Endometrial microvascular endothelial cells (primary cell): ENCODE data around the gene GAL3ST1. TPM values are rescaled to one million over a fixed set of nuclear protein-coding genes. Genes with fewer than 3 reads are reported as not detected.
"Not testable (repeated sequence)": the region's sequence is repeated elsewhere in the genome, so short reads cannot be mapped to it uniquely, and the experiment has no call there.

Experiments
- in situ Hi-C: cut with HindIII; loops from 2 replicates; pipeline ENCODE4 v1.10.0; 2017; ENCODE audit warnings: low sequenced_read_pairs, low pct_unique_long_range_greater_than_20kb; ENCODE audit errors: inconsistent ontology term
- total RNA-seq: library from RNA; depleted of rRNA; stranded (reverse); fragments of >200 nt; gene quantifications from one replicate; pipeline ENCODE4 v1.2.3, GENCODE V29; 2015; ENCODE audit errors: inconsistent ontology term

GAL3ST1 gene
- not detected for total RNA-seq

- in situ Hi-C loops: no loop called here
Measured at GRCh38 chr22:30574095-30574981, at the start of gene GAL3ST1. Gene GAL3ST1, minus strand, starts transcription at chr22:30574665. Its CDS starts 17,273 bp downstream, at chr22:30557392.

GRCh38 chr22:30619909-30620308 is 45.4 kb upstream of the GAL3ST1 start:
- in situ Hi-C loops: not testable (repeated sequence)

GRCh38 chr22:30617819-30618218 is 43.4 kb upstream of the GAL3ST1 start:
- in situ Hi-C loops: no loop called here

GRCh38 chr22:30615543-30615954 is 41.1 kb upstream of the GAL3ST1 start:
- in situ Hi-C loops: no loop called here

GRCh38 chr22:30614879-30615278 is 40.4 kb upstream of the GAL3ST1 start:
- in situ Hi-C loops: no loop called here

- in situ Hi-C loops: no loop called here
Measured at GRCh38 chr22:30614268-30614667, 39.8 kb upstream of the GAL3ST1 start.

- in situ Hi-C loops: no loop called here
Measured at GRCh38 chr22:30612789-30613188, 38.3 kb upstream of the GAL3ST1 start.

- in situ Hi-C loops: no loop called here
Measured at GRCh38 chr22:30611197-30611596, 36.7 kb upstream of the GAL3ST1 start.

GRCh38 chr22:30610299-30610698 is 35.8 kb upstream of the GAL3ST1 start:
- in situ Hi-C loops: no loop called here

GRCh38 chr22:30609260-30610185 is 35.1 kb upstream of the GAL3ST1 start:
- in situ Hi-C loops: no loop called here

- in situ Hi-C loops: no loop called here
Measured at GRCh38 chr22:30607939-30608338, 33.5 kb upstream of the GAL3ST1 start.

GRCh38 chr22:30607300-30607930 is 33.0 kb upstream of the GAL3ST1 start:
- in situ Hi-C loops: no loop called here

- in situ Hi-C loops: no loop called here
Measured at GRCh38 chr22:30606455-30607299, 32.2 kb upstream of the GAL3ST1 start, which contains the start of gene TCN2. Gene TCN2, plus strand, starts transcription at chr22:30607174. Its CDS starts 158 bp downstream, at chr22:30607332.

GRCh38 chr22:30605449-30606110 is 31.1 kb upstream of the GAL3ST1 start:
- in situ Hi-C loops: no loop called here

- in situ Hi-C loops: no loop called here
Measured at GRCh38 chr22:30604723-30605122, 30.3 kb upstream of the GAL3ST1 start.

- in situ Hi-C loops: no loop called here
Measured at GRCh38 chr22:30603801-30604200, 29.3 kb upstream of the GAL3ST1 start.

GRCh38 chr22:30602049-30602448 is 27.6 kb upstream of the GAL3ST1 start:
- in situ Hi-C loops: no loop called here

- in situ Hi-C loops: no loop called here
Measured at GRCh38 chr22:30601464-30601863, 27.0 kb upstream of the GAL3ST1 start.
